HUDEP-2 (cell line): ENCODE measurements around the gene PCDH15.

Experiments used
- DNase-seq, 76 experiments: peaks; one replicate each; lab custom pipeline; 2025; ENCODE audit not compliant: unreplicated experiment in 76 of 76; lab: John Stamatoyannopoulos, UW

PCDH15 gene

DNA sequence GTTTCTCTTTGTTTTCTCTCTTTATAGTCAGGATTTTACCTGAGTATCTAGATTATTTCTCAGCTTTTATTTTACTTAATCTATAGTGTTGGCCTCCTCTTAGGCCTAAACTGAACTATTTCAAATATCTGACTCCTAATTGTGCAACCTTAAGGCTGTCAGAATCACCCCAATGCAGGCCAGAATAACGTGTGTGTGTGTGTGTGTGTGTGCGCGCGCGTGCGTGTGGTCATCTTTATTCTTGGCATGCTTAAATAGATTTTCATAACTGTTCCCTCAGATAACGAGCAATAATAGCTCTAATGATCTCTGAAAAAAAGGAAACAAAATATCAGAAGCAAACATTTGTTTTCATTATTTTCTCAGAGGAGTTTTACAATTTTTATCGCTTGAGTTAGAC, 92.4 kb downstream of the PCDH15 start:
- DNase-seq = no peak

DNA sequence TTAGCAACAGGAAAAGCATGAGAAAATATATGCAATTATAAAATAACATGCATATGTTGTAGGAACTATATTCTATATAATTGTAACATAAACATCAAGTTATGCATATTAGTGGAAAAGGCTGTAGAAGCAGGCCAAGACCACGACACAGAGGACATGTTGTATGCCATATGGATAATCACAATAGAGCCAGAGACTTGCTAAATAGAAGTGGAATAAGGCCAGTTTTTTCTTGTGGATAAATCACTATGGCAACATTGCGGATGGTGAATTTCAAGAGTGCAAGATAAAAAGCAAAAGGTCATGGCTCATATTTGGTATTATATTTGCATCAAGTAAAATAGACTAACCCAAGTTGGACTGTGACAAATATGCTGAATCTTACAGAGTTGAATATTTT, 93.0 kb downstream of the PCDH15 start:
- no peak for DNase-seq

DNA sequence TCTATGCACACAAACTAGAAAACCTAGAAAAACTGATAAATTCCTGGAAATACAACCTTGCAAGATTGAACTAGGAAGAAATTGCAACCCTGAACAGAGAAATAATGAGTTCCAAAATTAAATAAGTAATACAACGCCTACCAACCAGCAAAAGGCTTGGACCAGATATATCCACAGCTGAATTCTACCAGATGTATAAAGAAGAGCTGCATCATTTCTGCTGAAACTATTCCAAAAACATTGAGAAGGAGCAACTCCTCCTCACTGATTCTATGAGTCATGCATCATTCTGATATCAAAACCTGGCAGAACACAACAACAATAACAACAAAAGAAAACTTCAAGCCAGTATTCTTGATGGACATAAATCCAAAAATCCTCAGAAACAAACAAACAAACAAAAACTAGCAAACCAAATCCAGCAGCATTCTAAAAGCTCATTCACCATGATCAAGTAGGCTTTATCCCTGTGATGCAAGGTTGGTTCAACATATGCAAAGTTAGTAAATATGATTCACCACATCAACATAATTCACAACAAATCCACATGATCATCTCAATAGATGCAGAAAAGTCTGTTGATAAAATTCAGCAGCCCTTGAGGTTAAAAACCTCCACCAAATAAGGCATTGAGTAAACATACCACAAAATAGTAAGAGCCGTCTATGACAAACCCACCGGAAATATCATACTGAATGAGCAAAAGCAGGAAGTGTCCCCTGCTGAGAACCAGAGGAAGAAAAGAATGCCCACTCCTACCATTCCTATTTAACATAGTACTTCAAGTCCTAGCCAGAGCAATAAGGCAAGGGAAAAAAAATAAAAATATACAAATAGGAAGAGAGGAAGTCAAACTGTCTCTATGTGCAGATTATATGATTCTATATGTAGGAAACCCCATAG, 98.2 kb downstream of the PCDH15 start:
- DNase-seq = no peak

DNA sequence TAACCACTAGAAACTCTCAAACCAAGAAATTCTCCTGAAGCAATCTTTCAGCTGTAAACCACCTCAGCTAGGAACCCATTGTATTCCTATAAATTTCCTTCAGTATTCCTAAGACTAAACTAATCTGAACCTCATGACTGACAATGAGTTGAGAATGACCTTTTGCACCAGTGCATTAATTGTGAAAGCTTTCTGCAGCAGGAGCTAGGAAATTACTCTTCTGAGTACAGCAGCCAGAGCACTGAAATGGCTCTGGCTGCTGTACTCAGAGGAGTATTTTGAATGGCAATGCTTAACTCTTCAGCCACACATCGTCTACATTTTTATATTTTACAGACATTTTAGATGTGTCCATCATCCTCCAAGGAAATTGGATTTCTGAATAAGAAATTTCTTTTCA, 109.7 kb downstream of the PCDH15 start:
- no peak for DNase-seq

DNA sequence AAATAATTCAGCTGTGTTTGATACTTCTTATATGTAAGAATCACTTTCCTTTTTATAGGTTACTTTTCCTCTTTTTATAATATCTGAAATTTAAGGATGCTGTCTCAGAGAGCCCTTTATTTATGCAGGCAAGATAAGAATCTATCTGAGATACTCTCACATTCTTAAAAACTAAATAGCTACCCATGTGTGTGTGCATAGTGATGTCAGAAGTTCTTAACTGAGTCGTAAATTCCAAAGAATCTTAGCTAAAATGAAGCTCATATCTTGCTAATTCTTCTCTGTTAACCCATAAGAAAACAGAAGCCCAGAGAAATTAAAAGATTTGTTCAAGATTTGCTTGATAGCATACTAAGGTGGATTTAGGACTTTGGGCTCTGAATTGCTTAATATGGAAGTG, 118.5 kb downstream of the PCDH15 start:
- no peak for DNase-seq

DNA sequence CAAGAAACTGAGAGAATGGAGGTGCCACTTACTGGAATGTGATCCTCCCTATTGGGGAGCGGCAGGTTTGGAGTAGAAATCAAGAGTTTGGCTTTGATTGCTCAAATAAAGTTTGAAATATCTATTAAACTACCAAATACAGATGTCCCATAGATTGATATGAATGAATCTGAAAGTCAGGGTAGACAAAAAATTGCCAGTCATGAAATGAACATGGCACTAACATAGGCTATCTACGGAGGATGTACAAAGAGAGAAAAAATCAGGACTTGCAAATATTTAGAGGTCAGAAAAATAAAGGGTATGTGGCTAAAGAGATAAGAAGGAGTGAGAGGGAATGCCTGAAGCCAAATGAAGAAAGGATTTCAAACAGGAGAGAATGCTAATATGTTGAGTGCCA, 119.9 kb downstream of the PCDH15 start:
- DNase-seq = no peak

DNA sequence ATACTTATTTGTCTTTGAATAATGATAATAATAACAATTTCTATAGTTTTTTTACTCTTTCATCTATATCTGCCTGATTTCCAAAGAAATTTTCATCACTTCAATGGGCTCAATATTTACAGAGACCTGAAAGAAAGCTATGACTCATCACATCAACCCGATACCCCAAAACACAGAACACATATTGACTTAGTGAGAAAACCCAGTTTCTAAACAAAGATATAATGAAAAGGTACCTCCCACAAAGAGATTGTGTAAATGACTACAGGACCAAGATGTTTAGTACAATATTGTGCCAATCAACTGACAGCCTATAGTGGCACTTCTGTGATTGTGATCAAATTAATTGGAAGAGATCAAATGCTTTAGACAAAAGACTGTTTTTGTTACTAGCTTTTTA, 133.9 kb downstream of the PCDH15 start:
- no peak for DNase-seq

DNA sequence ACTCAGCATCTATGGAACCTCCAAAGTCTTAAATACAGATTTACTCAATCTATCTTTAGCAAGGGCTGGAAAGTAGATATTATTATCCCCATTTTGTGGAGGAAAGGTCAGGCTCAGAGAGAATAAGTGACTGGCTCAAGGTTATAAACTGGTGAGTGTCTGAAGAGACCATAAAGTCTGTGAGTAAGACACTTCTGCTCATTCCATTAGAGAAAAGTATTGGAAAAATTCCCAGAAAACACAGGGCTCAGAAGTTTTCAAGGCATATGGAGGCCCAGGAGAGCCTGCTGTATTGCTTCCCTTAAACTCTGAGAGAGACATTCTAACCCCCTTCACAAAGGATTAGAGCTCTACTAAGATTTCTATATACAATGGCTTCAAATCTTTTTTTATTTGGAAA, 134.8 kb downstream of the PCDH15 start:
- no peak for DNase-seq

DNA sequence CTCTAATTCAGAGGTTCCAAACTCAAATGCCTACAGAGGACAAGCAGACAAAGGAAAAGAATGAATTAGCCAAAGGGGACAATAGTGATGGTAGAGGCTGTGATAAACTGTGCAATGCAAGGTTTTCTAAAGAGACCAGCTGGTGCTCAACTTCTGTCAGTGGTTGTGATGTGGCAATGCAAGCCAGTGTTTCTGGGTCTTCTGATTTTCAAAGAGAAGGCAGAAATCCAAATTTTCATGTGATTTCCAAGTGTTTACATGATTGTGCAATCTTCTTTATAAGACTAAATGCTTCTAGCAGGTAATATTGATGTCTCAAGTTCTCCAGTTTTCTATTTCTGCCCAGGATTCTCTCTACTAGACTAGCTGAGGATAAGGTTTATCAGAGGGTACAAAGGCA, 135.9 kb downstream of the PCDH15 start:
- DNase-seq = no peak

DNA sequence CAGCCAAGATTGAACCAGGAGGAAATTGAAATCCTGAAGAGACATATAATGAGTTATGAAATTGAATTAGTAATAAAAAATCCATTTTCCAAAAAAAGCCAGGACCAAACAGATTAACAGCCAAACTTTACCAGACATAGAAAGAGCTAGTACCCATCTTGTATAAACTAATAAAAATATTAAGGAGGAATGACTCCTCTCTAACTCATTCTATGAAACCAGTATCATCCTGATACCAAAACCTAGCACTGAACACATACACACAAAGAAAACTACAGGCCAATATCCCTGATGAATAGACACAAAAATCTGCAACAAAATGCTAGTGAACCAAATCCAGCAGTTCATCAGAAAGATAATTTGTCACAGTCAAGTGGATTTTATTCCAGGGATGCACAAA, 140.6 kb downstream of the PCDH15 start:
- no peak for DNase-seq

DNA sequence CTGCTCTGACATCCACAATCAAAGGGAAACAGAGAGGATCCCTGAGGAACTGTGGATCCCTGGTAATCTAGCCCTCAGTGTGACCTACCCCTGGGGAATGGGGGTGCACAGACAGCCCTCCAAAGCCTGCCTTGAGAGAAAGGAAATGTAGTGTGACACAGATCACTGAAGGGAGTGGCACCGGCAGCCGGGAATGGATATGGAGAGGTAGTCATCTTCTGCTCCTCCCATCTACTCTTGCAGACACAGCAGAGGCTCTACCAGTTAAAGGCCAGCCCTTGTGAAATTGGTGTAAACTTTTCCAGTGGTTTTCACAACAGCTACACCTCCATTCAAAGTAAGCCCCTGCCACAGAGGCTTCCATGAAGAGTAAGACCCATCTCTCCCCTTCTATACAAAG, 144.4 kb downstream of the PCDH15 start:
- DNase-seq = no peak

DNA sequence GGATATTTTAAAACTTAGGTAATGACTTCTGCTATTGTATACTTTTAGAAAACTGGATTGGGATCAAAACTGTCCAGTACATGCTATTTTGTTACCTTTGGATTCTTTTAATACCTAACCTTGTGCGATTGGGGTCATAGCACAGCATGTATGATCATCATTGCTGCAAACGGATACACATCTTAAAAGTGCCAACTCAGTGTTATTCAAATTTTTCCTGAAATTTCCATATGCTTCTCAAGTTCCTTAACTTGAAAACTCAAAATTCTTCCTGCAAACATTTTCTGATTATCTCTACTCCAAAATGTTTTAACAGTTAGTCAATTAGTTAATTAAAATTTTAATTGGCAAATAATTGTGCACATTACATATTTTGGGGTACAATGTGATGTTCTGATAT, 147.5 kb downstream of the PCDH15 start:
- DNase-seq = no peak

DNA sequence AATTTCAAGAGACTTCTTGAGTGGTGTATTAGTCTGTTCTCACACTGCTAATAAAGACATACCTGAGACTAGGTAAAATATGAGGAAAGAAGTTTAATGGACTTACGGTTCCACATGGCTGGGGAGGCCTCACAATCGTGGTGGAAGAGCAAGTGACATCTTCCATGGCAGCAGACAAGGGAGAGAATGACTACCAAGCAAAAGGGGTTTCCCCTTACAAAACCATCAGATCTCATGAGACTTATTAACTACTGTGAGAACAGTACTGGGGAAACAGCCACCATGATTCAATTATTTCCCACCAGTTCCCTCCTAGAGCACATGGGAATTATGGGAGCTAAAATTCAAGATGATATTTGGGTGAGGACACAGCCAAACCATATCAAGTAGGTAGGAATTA, 150.5 kb downstream of the PCDH15 start:
- no peak for DNase-seq

DNA sequence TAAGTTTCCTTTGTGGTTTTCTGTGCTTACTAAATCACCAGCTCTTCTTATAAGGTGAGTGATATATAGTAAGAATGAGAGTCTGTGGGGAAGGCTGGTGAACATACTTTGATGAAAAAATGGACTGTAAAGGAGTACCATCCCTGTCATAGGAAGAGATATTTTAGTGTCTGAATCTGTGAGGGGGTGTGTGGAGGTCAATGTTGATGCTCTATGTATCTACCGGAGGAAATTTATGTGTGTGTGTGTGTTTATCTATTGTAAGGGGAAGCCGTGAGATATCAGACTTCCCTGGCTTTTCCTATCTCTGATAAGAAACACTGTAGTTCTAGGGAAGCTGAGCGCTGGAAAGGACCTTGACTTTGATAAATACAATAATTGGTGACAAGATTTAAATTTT, 179.0 kb downstream of the PCDH15 start:
- no peak for DNase-seq

DNA sequence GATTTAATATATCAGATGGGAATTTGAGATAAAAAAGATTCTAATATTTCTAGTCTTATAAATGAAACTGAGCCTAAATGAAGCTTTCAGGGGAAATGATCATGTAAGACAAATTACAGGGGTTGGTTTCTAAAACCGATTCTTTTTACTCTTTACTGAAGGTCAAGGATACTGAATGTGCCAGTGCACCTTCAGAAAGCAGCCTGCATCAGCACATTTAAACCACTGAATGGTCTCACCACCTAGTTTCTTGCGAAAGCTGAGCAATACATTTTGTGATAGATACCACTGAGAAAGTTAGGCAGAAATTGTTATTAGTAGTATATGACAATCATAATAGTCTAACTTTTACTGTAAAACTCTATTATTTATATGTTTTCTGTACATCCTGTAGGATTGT, 180.7 kb downstream of the PCDH15 start:
- DNase-seq = no peak

DNA sequence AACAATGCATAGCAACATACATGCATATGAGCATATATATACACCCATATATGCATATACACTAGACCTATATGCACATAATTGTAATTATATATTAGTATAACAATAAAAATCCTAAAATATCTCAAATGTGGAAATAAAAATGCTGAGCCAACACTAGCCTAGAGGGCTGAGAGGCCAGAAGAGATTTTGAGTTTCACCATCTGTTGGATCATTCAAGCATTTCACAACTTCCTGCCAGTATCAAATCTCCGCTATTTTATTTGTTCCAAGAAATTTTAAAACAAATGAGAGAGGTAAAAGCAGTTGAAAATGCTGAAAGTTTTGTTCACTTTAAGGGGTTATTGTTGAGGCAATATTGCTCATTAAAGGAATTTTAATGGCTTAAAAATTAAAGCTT, 187.0 kb downstream of the PCDH15 start:
- DNase-seq = no peak

DNA sequence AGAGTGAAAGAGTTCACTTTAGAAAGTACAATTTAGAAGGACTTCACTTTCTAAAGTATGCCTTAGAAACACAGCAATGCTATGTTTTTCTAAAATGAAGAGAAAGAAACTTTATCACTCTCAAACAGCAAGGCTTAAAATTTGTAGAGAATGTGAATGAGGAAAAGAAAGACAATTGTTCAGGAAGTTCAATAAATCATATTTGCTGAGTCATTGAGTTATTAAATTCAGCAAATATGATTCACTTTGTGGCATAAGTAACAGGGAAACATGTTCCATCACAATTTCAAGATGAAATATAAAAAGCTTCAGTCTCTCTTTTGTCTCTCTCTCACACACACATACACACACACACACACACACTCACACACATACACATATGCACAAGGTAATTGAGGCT, 187.9 kb downstream of the PCDH15 start:
- DNase-seq = no peak

DNA sequence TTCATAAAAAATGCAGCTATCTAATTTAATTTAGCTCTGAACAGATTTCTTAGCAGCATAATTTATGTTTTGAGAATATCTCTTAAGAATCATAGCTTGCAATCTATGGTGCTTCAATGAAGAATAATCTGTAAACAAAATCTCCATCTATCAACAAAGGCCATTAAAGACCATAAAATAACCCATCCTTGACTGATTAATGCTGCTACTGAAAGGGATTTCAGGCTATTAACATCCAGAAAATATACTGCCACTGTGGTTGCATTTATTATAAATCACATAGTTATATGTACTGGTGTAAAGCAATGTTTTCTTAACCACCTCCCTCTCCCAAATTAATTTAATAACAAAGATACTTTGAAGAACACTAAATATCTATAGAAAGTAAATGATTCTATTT, 191.6 kb downstream of the PCDH15 start:
- no peak for DNase-seq

DNA sequence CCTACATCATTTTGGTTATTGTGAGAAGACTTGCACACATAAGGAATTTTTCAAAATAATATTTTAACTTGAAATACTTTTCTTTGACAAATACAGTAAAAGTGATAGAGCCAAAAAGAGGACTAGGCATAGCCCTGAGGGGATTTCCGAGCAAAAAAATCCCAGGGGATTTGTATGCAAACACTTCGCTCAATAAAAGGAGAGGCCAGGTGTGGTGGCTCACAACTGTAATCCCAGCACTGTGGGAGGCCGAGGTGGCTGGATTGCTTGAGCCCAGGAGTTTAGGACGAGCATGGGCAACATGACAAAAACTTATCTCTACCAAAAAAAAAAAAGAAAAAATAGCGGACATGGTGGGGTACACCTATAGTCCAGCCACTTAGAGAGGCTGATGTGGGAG, 193.0 kb downstream of the PCDH15 start:
- DNase-seq = no peak

DNA sequence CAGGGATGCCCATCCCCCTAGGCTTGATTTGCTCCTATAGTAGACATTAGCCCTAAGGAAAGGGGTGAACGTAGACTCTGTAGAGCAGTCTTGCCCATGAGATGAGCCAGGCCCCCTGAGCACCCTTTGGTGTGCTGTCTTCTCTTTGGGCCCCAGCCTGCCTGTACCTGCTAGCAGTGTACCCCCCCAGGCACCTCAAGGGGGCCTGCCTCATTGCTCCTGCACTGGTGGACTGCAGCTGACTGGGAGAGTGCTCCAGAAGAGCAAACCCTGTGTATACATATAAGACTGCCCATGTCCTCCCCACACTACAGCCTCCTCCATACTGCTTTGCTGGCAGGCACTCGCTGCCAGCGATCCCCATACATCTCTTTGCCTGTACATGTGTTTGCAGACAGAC, 206.7 kb downstream of the PCDH15 start:
- DNase-seq = no peak

DNA sequence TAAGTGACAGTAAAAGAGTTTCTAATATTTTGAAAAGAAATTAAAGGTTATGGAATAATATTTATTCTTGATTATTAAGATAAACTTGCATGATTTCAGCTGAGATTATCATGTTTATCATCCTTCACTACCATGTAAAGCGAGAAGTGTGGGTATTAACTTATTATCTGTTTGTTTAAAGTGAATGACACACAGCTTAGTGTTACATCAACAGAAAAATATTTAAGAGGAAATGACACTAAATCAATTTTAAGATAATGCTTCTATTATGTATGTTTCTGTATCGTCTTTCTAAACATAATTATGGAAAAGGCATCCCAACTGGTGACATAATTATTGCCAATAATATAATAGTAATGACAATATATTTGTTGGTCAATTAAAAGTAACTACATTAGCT, 213.1 kb downstream of the PCDH15 start:
- no peak for DNase-seq

DNA sequence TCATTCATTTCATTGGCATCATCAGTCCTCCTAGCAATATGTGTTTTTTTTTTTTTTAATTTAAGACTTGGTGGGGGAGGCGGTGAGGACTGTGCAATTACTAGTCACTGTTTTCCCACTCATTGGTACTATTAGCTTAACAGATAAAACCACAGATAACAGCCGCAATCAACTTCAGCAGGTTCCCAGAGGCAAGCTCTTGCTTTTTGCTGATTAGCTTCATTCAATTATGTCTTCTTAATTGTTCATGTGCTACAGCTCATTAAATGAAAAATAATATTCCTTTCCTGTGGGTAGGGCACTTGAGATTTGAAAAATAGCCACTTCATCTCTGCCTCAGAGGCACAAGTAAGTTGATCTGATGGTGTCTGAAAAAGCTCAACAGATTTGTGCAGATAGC, 215.5 kb downstream of the PCDH15 start:
- no peak for DNase-seq

DNA sequence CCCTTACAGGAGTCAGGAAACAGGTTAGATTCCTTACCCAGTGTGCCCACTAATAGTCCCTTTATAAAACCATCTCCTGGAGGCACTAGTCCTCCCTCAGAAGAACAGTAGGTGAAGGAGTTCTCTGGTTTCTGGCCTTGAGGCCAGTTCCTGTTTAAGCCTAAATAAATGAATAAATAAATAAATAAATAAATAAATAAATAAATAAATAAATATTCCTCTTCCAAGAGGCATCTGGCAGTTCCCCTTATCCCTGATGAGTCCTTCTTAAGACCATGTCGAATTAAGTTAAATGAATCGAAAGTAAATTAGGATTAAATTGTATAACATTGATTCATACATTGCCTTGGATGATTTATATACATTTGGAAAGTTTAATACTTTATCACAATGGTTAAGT, 223.3 kb downstream of the PCDH15 start:
- DNase-seq = no peak
